PC-3 (cell line): ENCODE measurements around the gene UBP1. TPM values are rescaled to one million over a fixed set of nuclear protein-coding genes. Genes with fewer than 3 reads are reported as not detected.

Source experiments
- ATAC-seq: fragments of 200-7000 bp; cut with Tn5 transposase; 2 replicates; pipeline ENCODE4 v1.9.1; 2020; ENCODE audit warnings: mild to moderate bottlenecking, moderate library complexity
- BruUV-seq: library from RNA; stranded (reverse); fragments of 400-500 nt; replicated peaks from 2 replicates; lab custom pipeline; 2021; lab: Mats Ljungman, UMichigan
- CTCF ChIA-PET: fragments of 300-600 bp; sonication (Branson Sonifier 250); formaldehyde crosslinking; loops from one replicate; lab custom pipeline; 2022; ENCODE audit warnings: antibody characterized with exemption; lab: Charles Lee
- POLR2A ChIA-PET: fragments of 300-600 bp; sonication (Branson Sonifier 250); formaldehyde crosslinking; loops from one replicate; lab custom pipeline; 2022; ENCODE audit warnings: antibody characterized with exemption; ENCODE audit not compliant: unreplicated experiment; lab: Charles Lee
- DNase-seq: peaks from one replicate; pipeline ENCODE4 v3.0.0-alpha.2; 2015
- H2AFZ ChIP-seq: fragments of 300-600 bp; sonication (generic); 2 replicates; pipeline ENCODE4 v1.6.0; 2016; ENCODE audit warnings: antibody characterized with exemption, low read length
- H3F3A ChIP-seq: fragments of 300-600 bp; sonication (generic); one replicate; pipeline ENCODE4 v1.6.0; 2017; ENCODE audit warnings: antibody characterized with exemption, low read length, control low read depth, mild to moderate bottlenecking; ENCODE audit not compliant: unreplicated experiment
- H3K27ac ChIP-seq: fragments of 300-600 bp; sonication (generic); 2 replicates; pipeline ENCODE4 v1.5.1; 2016; ENCODE audit warnings: mild to moderate bottlenecking, low read length
- H3K27me3 ChIP-seq: fragments of 300-600 bp; sonication (generic); 2 replicates; pipeline ENCODE4 v1.6.1; 2016; ENCODE audit warnings: low read length, mixed read lengths
- H3K36me3 ChIP-seq: fragments of 300-600 bp; sonication (generic); 2 replicates; pipeline ENCODE4 v1.6.1; 2016; ENCODE audit warnings: low read depth, mixed run types, low read length, mixed read lengths
- H3K4me1 ChIP-seq: fragments of 300-600 bp; sonication (generic); 2 replicates; pipeline ENCODE4 v1.5.1; 2016; ENCODE audit warnings: low read length; ENCODE audit not compliant: insufficient read depth
- H3K4me2 ChIP-seq: fragments of 300-600 bp; sonication (generic); 2 replicates; pipeline ENCODE4 v1.6.0; 2016; ENCODE audit warnings: low read length
- H3K4me3 ChIP-seq: fragments of 300-600 bp; sonication (generic); 2 replicates; pipeline ENCODE4 v1.5.1; 2016; ENCODE audit warnings: mild to moderate bottlenecking, low read length, mixed read lengths
- H3K79me2 ChIP-seq: fragments of 300-600 bp; sonication (generic); 2 replicates; pipeline ENCODE4 v1.6.1; 2017; ENCODE audit warnings: low read length, mixed read lengths
- H3K9ac ChIP-seq: fragments of 300-600 bp; sonication (generic); 2 replicates; pipeline ENCODE4 v1.6.0; 2016; ENCODE audit warnings: mild to moderate bottlenecking, low read length
- H3K9me2 ChIP-seq: fragments of 300-600 bp; sonication (generic); replicated peaks from 2 replicates; pipeline ENCODE4 v1.6.1; 2016; ENCODE audit warnings: mixed run types, low read length, mixed read lengths
- H3K9me3 ChIP-seq: fragments of 300-600 bp; sonication (generic); 2 replicates; pipeline ENCODE4 v1.6.1; 2016; ENCODE audit warnings: low read length, mixed read lengths
- H4K20me1 ChIP-seq: fragments of 300-600 bp; sonication (generic); 2 replicates; pipeline ENCODE4 v1.6.1; 2016; ENCODE audit warnings: low read length, mixed read lengths
- CTCF ChIP-seq: fragments of 300-600 bp; sonication (generic); conservative IDR thresholded peaks from 2 replicates; pipeline ENCODE4 v1.5.1; 2017; ENCODE audit warnings: antibody characterized with exemption, low read depth, mild to moderate bottlenecking, low read length
- EZH2 ChIP-seq: fragments of 300-600 bp; sonication (generic); IDR thresholded peaks from one replicate; pipeline ENCODE4 v1.6.1; 2017; ENCODE audit warnings: antibody characterized with exemption, mild to moderate bottlenecking, low read length; ENCODE audit not compliant: unreplicated experiment
- EZH2phosphoT487 ChIP-seq: fragments of 300-600 bp; sonication (generic); IDR thresholded peaks from 2 replicates; pipeline ENCODE4 v1.6.1; 2018; ENCODE audit warnings: mild to moderate bottlenecking, antibody characterized with exemption, low read length, borderline replicate concordance
- intact Hi-C: fragments of 100-400 bp; cut with micrococcal nuclease; formaldehyde crosslinking; loops from 2 replicates; pipeline ENCODE4 v1.9.0; 2023
- total RNA-seq: library from RNA; depleted of rRNA; stranded (reverse); fragments of >200 nt; gene quantifications from 2 replicates; pipeline ENCODE4 v1.2.3, GENCODE V29; 2014

Gene UBP1
- total RNA-seq, 1 experiment from 2014 or later: 49.3 TPM

- no peak for ATAC-seq
- Histone ChIP-seq H3K36me3 (peaks cover 76% of the 10 kb centered on the region), H3K4me1 (no peaks in the 10 kb centered on the region), H3K27me3 (no peaks in the 10 kb centered on the region), H3K4me2 (no peak overlapping the region), H3K4me3 (no peak overlapping the region), H3F3A (no peaks in the 10 kb centered on the region), H3K9ac (no peak overlapping the region), H3K9me3 (no peaks in the 10 kb centered on the region), H2AFZ (no peak overlapping the region), H3K27ac (no peak overlapping the region), H3K9me2 (no peaks in the 10 kb centered on the region), H3K79me2 (no peaks in the 10 kb centered on the region), H4K20me1 (no peaks in the 10 kb centered on the region)
- TF ChIP-seq EZH2 (no peak), CTCF (no peak), EZH2phosphoT487 (no peak)
- BruUV-seq: no TSS peak
- DNase-seq: no peak
- ChIA-PET POLR2A (interaction anchor here (0.6 kb wide), 1 partner anchor 9 kb away, joined by 3 read pairs; no protein-coding TSS in a partner anchor), CTCF (no interaction called here)
- intact Hi-C loops: no loop called here
These were observed 36.4 kb downstream of the UBP1 start for GRCh38 chr3:33403756-33404155.

GRCh38 chr3:33402936-33403335 is 37.3 kb downstream of the UBP1 start:
- Histone ChIP-seq H3K36me3 (peaks cover 75% of the 10 kb centered on the region), H4K20me1 (no peaks in the 10 kb centered on the region), H2AFZ (no peak overlapping the region), H3K9me3 (no peaks in the 10 kb centered on the region), H3K79me2 (no peaks in the 10 kb centered on the region), H3K4me1 (no peaks in the 10 kb centered on the region), H3F3A (no peaks in the 10 kb centered on the region), H3K27ac (no peak overlapping the region), H3K9me2 (no peaks in the 10 kb centered on the region), H3K27me3 (no peaks in the 10 kb centered on the region), H3K4me2 (no peak overlapping the region), H3K9ac (no peak overlapping the region), H3K4me3 (no peak overlapping the region)
- no TSS peak for BruUV-seq
- ChIA-PET POLR2A (interaction anchor here (0.6 kb wide), 1 partner anchor 75 kb away, joined by 5 read pairs; no protein-coding TSS in a partner anchor), CTCF (no interaction called here)
- no peak for DNase-seq
- TF ChIP-seq EZH2: no peak
- intact Hi-C loops: no loop called here
- ATAC-seq: no peak

DNA sequence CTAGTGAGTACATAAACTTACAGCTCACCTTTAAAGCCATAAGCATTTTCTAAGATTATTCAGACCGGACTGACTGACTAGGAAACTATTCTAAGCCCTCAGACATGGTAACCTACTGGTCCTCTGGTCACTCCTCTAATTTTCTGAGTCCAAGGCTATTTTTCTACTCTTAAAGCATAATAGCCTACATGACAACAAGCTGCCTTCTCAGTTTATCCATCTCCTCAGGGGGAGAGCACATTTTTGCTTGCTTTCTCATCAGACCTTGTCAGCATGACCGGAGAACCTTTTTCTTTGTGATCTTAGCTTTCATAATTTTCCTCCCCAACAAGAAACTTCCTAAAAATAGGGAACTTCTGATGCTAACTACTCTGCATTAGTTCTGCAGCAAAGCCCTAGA is 38.4 kb downstream of the UBP1 start:
- DNase-seq: no peak
- no TSS peak for BruUV-seq
- H3K9ac ChIP-seq: no peak overlapping the region
- H3K27me3 ChIP-seq: no peaks in the 10 kb centered on the region
- POLR2A ChIA-PET: interaction anchor here (0.6 kb wide), 1 partner anchor 37 kb away, joined by 3 read pairs; no protein-coding TSS in a partner anchor
- no peaks in the 10 kb centered on the region for H3K9me3 ChIP-seq
- CTCF ChIA-PET: no interaction called here
- no peaks in the 10 kb centered on the region for H3F3A ChIP-seq
- TF ChIP-seq EZH2phosphoT487: no peak
- no peak for TF ChIP-seq CTCF
- TF ChIP-seq EZH2: no peak
- no peak overlapping the region for H3K27ac ChIP-seq
- H3K79me2 ChIP-seq: no peaks in the 10 kb centered on the region
- H3K4me2 ChIP-seq: no peak overlapping the region
- H4K20me1 ChIP-seq: no peaks in the 10 kb centered on the region
- peaks cover 75% of the 10 kb centered on the region for H3K36me3 ChIP-seq
- no peak overlapping the region for H2AFZ ChIP-seq
- H3K9me2 ChIP-seq: no peaks in the 10 kb centered on the region
- ATAC-seq: no peak
- intact Hi-C loops: no loop called here
- H3K4me1 ChIP-seq: no peaks in the 10 kb centered on the region
- no peak overlapping the region for H3K4me3 ChIP-seq
